BLaER1 (cell line): Measurements from ENCODE around the gene ROR1.
A peak's percentile ranks its signal among the peaks of the same experiment; 100 is the strongest.

ENCODE experiments used
- H3K27ac ChIP-seq: shearing (Covaris generic); formaldehyde crosslinking; 2 replicates; pipeline ENCODE4 v1.8.1; 2022
- H3K27me3 ChIP-seq: shearing (Covaris generic); formaldehyde crosslinking; 2 replicates; pipeline ENCODE4 v1.8.1; 2022
- H3K36me3 ChIP-seq: shearing (Covaris generic); formaldehyde crosslinking; 2 replicates; pipeline ENCODE4 v1.8.1; 2022
- H3K4me1 ChIP-seq: shearing (Covaris generic); formaldehyde crosslinking; 2 replicates; pipeline ENCODE4 v1.8.1; 2022
- H3K4me2 ChIP-seq: shearing (Covaris generic); formaldehyde crosslinking; 2 replicates; pipeline ENCODE4 v1.8.1; 2022
- H3K4me3 ChIP-seq: shearing (Covaris generic); formaldehyde crosslinking; 2 replicates; pipeline ENCODE4 v1.8.1; 2022
- H3K9ac ChIP-seq: shearing (Covaris generic); formaldehyde crosslinking; 2 replicates; pipeline ENCODE4 v1.8.1; 2022
- H3K9me3 ChIP-seq: shearing (Covaris generic); formaldehyde crosslinking; 2 replicates; pipeline ENCODE4 v1.8.1; 2022
- H4K20me1 ChIP-seq: shearing (Covaris generic); formaldehyde crosslinking; 2 replicates; pipeline ENCODE4 v1.8.1; 2022
- Cebpa-rat ChIP-seq: shearing (Covaris generic); IDR thresholded peaks from 2 replicates; pipeline ENCODE4 v1.8.1; 2022

ROR1 gene

DNA sequence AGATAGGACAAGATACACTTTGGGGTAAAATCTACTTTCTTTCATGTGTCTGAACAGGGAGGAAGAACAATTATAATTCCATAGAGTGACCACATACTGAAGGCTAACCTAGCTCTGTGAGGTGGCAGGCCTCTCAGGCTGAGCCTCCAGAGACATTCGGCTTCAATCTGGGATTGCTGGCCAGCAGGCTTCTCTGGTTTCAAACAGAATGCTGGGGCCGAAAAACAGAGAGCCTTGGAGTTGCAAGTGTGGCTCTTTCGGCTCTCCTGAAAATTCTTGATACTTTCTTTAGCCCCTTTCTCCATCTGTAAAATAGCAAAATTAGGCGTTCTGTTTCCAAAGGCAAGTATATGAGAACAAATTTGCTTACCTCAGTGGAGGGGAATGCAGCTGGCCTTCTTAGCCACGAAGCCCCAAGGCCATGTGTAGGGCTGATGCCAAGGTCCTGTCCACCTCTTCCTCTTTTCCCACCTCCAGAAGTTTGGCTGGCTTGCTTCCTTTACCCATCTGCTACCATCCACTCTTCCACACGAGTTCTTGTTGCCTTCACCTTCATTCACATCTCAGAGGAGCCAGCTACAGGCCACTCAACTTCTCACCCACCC is 399.6 kb downstream of the ROR1 start:
- H3K4me2 ChIP-seq: no peak overlapping the region
- H3K27ac ChIP-seq: no peak overlapping the region
- H3K27me3 ChIP-seq: no peaks in the 10 kb centered on the region

DNA sequence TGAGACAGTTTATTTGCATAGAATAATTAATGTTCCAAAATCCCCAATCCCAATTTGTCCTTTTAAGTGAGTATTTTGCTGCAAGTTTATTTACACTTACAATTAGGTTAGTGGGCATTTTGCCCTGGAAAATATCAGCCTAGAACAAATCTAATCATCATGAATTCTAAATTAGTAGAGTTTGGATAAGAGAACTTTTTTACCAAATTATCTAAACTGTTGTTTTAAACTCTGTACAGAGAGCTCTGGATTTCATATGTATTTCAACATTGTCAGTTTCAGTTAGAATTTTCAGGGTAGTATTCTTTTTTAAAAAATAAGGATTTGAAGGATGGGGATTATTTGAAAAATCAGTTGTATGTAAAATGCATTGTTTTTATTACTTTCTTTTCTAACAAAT is 401.8 kb downstream of the ROR1 start:
- H3K4me2 ChIP-seq: no peak overlapping the region
- no peaks in the 10 kb centered on the region for H3K4me1 ChIP-seq
- no peak overlapping the region for H3K4me3 ChIP-seq
- H3K36me3 ChIP-seq: no peaks in the 10 kb centered on the region
- no peak overlapping the region for H3K27ac ChIP-seq
- no peak overlapping the region for H3K9ac ChIP-seq
- TF ChIP-seq Cebpa-rat: no peak
- H3K9me3 ChIP-seq: no peaks in the 10 kb centered on the region
- no peaks in the 10 kb centered on the region for H3K27me3 ChIP-seq
- H4K20me1 ChIP-seq: no peaks in the 10 kb centered on the region

More for the DNA sequence above, 399.6 kb downstream of the ROR1 start:
- Histone ChIP-seq H3K4me1 (no peaks in the 10 kb centered on the region), H3K4me3 (no peak overlapping the region), H3K36me3 (no peaks in the 10 kb centered on the region; the same call in 1 of the 2 replicates), H3K9ac (no peak overlapping the region), H3K9me3 (no peaks in the 10 kb centered on the region), H4K20me1 (no peaks in the 10 kb centered on the region)
- no peak for TF ChIP-seq Cebpa-rat

DNA sequence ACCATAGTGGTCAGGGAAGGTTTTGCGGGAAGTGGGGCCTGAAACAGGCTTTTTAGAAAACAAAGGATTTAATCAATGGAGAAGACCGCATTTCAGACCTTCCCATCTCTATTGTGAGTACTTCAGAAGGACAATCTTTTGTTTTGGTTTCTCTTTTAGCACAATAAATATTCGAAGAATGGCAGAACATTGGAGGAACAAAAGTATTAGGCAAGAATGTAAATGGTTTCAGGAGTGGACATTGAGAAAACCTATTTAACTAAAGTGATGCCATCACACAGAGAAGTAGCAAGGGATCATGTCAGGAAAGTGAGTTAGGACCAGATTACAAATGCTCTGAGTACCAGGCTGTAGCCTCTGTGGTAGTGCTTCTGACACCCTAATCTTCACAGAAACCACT is 402.8 kb downstream of the ROR1 start:
- Histone ChIP-seq H3K9ac (no peak overlapping the region), H3K9me3 (no peaks in the 10 kb centered on the region), H3K4me1 (no peaks in the 10 kb centered on the region), H4K20me1 (no peaks in the 10 kb centered on the region), H3K4me3 (no peak overlapping the region), H3K4me2 (no peak overlapping the region), H3K36me3 (no peaks in the 10 kb centered on the region), H3K27ac (no peak overlapping the region), H3K27me3 (no peaks in the 10 kb centered on the region)
- TF ChIP-seq Cebpa-rat: no peak

DNA sequence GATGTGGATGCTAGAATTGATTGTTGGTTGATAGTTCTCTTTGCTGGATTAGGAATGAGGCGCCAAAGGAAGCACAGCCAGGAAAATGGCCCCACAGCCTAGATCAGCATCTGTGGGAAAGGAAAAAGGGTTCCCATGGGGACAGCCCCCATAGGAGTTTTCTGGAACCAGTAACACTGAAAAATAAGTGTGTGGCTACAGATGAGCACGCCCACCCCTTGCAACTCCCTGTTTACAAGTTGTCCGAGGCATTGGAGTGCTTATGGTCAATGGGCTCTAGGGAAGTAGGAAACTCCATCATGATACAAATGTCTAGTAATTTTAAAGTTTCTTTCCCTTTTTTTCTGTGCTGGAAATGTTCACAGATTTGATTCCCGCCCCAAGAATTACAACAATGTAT is 405.8 kb downstream of the ROR1 start:
- Histone ChIP-seq H3K27ac (no peak overlapping the region), H4K20me1 (no peaks in the 10 kb centered on the region), H3K9me3 (no peaks in the 10 kb centered on the region), H3K27me3 (no peaks in the 10 kb centered on the region), H3K4me1 (peaks cover 7% of the 10 kb centered on the region), H3K9ac (no peak overlapping the region), H3K36me3 (no peaks in the 10 kb centered on the region), H3K4me2 (no peak overlapping the region), H3K4me3 (no peak overlapping the region)
- TF ChIP-seq Cebpa-rat: no peak

DNA sequence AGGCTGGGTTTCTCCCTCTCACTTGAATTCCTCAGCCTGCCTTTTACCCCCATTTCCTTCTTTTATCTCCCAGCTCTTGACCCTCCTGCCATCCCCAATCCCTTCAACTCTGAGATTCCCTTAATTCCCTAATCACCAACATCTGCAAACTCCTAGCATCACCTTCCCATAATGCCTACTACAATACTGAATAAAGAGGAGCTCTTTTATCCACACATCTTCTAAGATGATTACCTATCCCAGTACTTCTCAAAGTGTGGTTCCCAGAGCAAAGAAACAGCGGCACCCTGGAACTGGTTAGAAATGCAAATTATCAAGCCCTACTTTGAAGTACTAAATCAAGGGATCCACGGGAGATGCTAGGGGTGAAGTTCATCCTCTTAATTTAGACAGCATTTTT is 408.4 kb downstream of the ROR1 start:
- H3K27ac ChIP-seq: no peak overlapping the region
- H3K9me3 ChIP-seq: no peaks in the 10 kb centered on the region
- H3K4me3 ChIP-seq: no peak overlapping the region
- H3K4me1 ChIP-seq: peaks cover 7% of the 10 kb centered on the region
- no peaks in the 10 kb centered on the region for H3K36me3 ChIP-seq
- no peak overlapping the region for H3K9ac ChIP-seq
- no peaks in the 10 kb centered on the region for H3K27me3 ChIP-seq
- no peaks in the 10 kb centered on the region for H4K20me1 ChIP-seq
- no peak for TF ChIP-seq Cebpa-rat
- no peak overlapping the region for H3K4me2 ChIP-seq

DNA sequence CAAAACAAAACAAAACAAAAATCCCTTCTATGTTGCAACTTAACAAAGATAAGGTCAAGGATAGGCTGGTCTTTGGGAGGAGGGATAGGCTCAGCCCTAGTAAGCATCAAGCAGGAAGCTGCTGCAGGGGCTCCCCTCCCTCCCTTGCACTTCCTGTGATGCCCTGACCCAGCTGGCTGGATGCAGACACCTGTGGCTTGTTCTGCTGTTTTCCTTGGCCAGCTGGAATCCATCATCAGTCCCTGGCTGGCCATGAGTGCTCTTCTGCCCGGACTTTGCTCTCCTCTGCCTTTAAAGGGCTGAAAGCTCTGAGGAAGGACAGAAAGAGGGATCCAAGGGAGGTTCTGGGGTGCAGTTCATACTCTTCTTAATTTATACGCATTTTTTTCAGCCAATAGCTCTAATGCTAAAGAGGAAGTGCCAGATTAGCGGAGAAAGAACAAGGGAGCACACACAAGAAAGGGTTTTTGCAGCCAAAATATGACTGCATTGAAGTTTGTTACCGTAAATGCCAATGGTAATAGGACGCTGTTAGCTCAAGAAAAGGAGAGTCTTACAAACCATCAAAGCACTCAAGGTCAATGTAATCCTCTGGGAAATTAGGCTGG is 409.7 kb downstream of the ROR1 start:
- Histone ChIP-seq H3K27me3 (no peaks in the 10 kb centered on the region), H4K20me1 (no peaks in the 10 kb centered on the region), H3K4me1 (peaks cover 7% of the 10 kb centered on the region), H3K36me3 (no peaks in the 10 kb centered on the region), H3K4me2 (peak overlapping the region; percentile 1; the same call in 1 of the 2 replicates), H3K9me3 (no peaks in the 10 kb centered on the region), H3K9ac (no peak overlapping the region), H3K27ac (no peak overlapping the region), H3K4me3 (no peak overlapping the region)
- no peak for TF ChIP-seq Cebpa-rat

DNA sequence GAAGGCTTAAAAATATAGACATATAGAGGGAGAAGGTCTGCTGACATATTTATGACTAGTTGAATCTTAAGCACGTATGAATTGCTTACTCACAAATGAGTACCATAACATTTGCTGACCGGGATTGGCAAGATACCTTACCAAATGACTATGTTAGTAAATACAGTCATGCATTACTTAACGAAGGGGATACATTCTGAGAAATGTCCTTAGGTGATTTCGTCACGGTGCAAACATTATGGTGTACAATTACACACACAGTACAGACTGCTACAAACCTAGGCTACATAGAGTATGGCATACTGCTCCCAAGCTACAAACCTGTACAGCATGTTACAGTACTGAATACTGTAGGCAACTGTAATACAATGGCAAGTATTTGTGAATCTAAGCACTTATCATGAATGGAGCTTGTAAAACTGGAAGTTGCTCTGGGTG is 410.2 kb downstream of the ROR1 start:
- H4K20me1 ChIP-seq: no peaks in the 10 kb centered on the region
- H3K4me3 ChIP-seq: no peak overlapping the region
- H3K4me1 ChIP-seq: peaks cover 7% of the 10 kb centered on the region
- H3K4me2 ChIP-seq: no peak overlapping the region
- no peaks in the 10 kb centered on the region for H3K36me3 ChIP-seq
- H3K27ac ChIP-seq: no peak overlapping the region
- H3K9ac ChIP-seq: no peak overlapping the region
- no peaks in the 10 kb centered on the region for H3K9me3 ChIP-seq
- TF ChIP-seq Cebpa-rat: no peak
- no peaks in the 10 kb centered on the region for H3K27me3 ChIP-seq

DNA sequence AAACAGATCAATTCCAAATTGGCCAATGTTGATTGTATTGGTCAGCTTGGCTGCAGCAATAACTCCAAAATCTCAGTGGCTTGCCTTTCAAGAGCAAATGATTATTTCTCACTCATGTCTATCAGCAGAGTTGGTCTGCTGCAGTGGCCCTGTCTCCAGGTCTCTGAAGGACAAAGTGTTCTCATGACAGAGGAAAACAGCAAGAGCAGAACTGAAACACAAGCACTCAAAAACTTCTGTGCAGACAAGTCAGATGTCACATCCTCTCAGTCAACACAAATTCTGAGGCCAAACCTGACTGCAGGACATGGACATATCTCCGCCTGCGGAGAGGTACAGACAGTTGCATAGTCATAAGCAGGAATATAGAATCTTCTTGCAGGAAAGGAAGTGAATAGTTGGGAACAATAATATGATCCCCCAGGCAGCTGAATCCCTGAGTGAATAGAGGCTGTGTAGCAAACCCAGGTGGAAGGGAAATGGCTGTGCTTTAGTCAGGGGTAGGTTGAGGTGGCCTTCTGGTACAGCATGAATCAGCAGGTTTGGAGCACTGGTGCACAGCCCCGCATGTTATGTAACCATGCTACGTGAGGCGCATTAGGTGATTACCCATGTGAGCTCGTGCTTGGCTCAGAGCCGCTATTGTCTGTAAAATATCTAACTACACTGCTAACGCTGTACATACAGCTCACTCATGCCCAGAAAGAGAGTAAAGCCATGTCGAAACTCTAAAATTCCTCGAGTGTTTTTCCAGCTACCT is 412.5 kb downstream of the ROR1 start:
- no peak for TF ChIP-seq Cebpa-rat
- no peaks in the 10 kb centered on the region for H3K36me3 ChIP-seq
- H3K27ac ChIP-seq: no peak overlapping the region
- no peaks in the 10 kb centered on the region for H4K20me1 ChIP-seq
- no peak overlapping the region for H3K4me3 ChIP-seq
- H3K4me1 ChIP-seq: peaks cover 7% of the 10 kb centered on the region
- no peak overlapping the region for H3K4me2 ChIP-seq
- no peaks in the 10 kb centered on the region for H3K9me3 ChIP-seq
- H3K9ac ChIP-seq: no peak overlapping the region
- H3K27me3 ChIP-seq: no peaks in the 10 kb centered on the region

DNA sequence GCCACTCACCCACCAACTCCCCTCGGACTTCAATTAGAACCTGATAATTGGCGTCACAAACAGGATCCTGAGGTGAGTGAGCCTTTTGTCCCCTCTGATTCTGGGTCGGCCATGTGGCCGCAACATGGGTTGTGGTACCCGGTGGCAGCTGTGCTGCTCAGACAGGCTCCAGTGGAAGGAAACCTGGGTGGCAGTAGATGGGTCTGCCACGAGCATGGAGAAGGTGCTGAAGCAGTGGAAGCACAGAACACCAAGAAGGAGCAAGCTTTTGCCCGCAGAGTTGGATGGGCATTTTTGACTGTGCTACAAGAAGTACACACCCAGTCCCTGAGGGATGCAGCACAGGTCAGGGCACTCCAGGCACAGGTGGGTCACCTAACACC is 413.1 kb downstream of the ROR1 start:
- Histone ChIP-seq H3K36me3 (no peaks in the 10 kb centered on the region), H3K9me3 (peaks cover 3% of the 10 kb centered on the region), H3K27me3 (no peaks in the 10 kb centered on the region), H3K27ac (no peak overlapping the region), H3K9ac (no peak overlapping the region), H4K20me1 (no peaks in the 10 kb centered on the region), H3K4me1 (peaks cover 7% of the 10 kb centered on the region), H3K4me2 (no peak overlapping the region), H3K4me3 (no peak overlapping the region)
- TF ChIP-seq Cebpa-rat: no peak

DNA sequence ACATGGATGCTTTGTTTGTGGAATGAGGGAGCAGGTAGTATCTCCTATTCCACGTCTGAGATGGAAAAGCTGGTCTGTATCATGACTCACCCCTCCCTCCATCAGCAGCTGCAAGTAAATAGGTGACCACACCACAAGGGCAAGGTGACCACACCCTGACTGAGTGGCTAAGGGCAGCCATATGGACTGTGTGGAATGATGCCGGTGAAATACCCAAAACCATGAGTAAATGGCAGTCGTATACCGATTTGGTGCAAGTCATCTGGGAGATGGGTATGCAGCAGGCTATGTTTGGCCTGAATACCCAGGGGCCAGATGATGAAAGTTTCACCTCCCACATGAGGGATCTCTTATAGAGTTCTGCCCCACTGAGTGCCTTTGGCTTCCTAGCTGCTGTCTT is 413.8 kb downstream of the ROR1 start:
- Histone ChIP-seq H3K9me3 (peaks cover 9% of the 10 kb centered on the region), H3K4me2 (no peak overlapping the region), H3K36me3 (no peaks in the 10 kb centered on the region), H3K27me3 (no peaks in the 10 kb centered on the region), H3K27ac (no peak overlapping the region), H3K4me1 (peaks cover 7% of the 10 kb centered on the region), H3K4me3 (no peak overlapping the region), H3K9ac (no peak overlapping the region), H4K20me1 (no peaks in the 10 kb centered on the region)
- no peak for TF ChIP-seq Cebpa-rat
